Spleen (tissue), 7 donors: ENCODE data around the gene IFIT2.

Experiments used
- POLR2A ChIP-seq, 3 donors: fragments of 450-650 bp; IDR thresholded peaks; one replicate each; pipeline ENCODE4 v1.5.1; 2017; ENCODE audit warnings: antibody characterized with exemption in 3 of 3, mild to moderate bottlenecking in 1 of 3
- POLR2AphosphoS5 ChIP-seq, 3 donors: sonication (generic); formaldehyde crosslinking; IDR thresholded peaks; one replicate each; pipeline ENCODE4 v1.5.1; 2017; ENCODE audit warnings: antibody characterized with exemption in 3 of 3
- TF ChIP-seq, protein P1 (sequence below), 11 experiments: fragments of 200-600 bp in 7 of 11; fragments of 450-650 bp in 4 of 11; sonication (generic) in 4 of 11; IDR thresholded peaks in 8 of 11; conservative IDR thresholded peaks in 3 of 11; 1 replicate in 7 of 11; 2 replicates in 4 of 11; pipeline versions ENCODE4 v1.4.0 to v1.8.0; 2016 to 2021; ENCODE audit warnings: antibody characterized with exemption in 11 of 11, inconsistent platforms in 4 of 11, mild to moderate bottlenecking in 1 of 11
- donor health status: DM: no; HTN: no; CAD: no; lungs with moderate emphysema.
- donor health status: DM: no; HTN: no; CAD: no.
- donor health status: DM: no; HTN: no; CAD: no.

GRCh38 chr10:89309156-89310055, 7.6 kb downstream of the IFIT2 start:
- TF ChIP-seq, protein P1, sequence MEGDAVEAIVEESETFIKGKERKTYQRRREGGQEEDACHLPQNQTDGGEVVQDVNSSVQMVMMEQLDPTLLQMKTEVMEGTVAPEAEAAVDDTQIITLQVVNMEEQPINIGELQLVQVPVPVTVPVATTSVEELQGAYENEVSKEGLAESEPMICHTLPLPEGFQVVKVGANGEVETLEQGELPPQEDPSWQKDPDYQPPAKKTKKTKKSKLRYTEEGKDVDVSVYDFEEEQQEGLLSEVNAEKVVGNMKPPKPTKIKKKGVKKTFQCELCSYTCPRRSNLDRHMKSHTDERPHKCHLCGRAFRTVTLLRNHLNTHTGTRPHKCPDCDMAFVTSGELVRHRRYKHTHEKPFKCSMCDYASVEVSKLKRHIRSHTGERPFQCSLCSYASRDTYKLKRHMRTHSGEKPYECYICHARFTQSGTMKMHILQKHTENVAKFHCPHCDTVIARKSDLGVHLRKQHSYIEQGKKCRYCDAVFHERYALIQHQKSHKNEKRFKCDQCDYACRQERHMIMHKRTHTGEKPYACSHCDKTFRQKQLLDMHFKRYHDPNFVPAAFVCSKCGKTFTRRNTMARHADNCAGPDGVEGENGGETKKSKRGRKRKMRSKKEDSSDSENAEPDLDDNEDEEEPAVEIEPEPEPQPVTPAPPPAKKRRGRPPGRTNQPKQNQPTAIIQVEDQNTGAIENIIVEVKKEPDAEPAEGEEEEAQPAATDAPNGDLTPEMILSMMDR (IDR thresholded peaks at IDR 0.05 in 8 of 11, conservative IDR thresholded peaks at IDR 0.05 in 3 of 11): no peak
- no peak for TF ChIP-seq POLR2A (IDR thresholded peaks at IDR 0.05)
- no peak for TF ChIP-seq POLR2AphosphoS5 (IDR thresholded peaks at IDR 0.05)
